HG03565 (cell line): Measurements from ENCODE around the gene TBCCD1.
A peak's percentile ranks its signal among the peaks of the same experiment; 100 is the strongest.
"Not testable (repeated sequence)": the region's sequence is repeated elsewhere in the genome, so short reads cannot be mapped to it uniquely, and the experiment has no call there.

Experiments
- ATAC-seq: cut with Tn5 transposase; IDR thresholded peaks from one replicate; pipeline ENCODE4 v1.9.1; 2021; ENCODE audit warnings: mild to moderate bottlenecking, moderate library complexity; ENCODE audit not compliant: unreplicated experiment

TBCCD1 gene

DNA sequence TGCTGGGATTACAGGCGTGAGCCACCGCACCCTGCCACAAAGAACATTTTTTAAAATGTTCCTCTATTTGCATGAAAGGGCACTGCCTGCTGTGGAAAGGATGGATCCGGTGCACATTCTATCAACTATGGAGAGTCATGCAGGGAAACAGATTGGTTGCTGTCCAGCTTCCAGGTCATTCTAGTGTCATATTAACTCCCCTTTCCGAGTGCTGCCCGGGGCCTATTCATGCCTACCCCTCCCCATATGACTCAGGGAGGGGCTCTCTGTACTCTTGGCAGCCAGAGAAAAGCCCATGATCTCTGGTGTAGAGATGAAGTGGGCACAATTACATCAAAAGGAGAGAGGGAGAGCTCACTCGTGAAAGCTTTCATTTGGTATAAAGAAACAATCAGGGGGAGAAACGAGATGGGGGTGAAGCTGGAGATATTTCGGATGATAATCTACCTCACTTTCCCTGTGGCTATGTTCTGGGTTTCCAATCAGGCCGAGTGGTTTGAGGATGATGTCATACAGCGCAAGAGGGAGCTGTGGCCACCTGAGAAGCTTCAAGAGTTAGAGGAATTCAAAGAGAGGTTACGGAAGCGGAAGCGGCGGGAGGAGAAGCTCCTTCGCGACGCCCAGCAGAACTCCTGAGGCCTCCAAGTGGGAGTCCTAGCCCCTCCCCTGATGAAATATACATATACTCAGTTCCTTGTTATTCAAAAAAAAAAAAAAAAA is 29.6 kb upstream of the TBCCD1 start:
- no peak for ATAC-seq

DNA sequence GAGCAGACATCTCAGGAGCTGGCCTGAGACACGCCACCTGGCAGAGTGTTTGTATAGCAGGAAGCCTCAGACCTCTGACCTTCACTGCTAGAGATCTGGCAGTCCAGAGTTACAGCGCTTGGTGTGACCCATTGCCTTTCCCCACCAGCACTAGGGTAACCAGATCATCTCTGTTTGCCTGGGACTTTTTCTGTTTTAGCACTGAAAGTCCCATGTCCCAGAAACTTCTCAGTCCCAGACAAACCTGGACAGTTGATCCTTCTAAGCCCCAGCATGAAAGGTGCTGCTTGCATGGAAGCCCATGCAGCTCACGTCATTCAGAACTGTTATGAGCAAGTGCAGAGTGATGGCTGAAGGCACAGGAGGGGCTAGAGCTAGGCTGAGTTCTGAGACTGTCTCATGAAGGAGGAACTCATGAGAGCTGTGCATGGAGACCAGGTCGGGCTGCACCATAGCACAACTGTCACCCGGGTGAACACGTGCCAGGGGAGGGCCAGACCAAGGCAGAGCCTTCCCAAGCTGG is 27.5 kb upstream of the TBCCD1 start:
- no peak for ATAC-seq

DNA sequence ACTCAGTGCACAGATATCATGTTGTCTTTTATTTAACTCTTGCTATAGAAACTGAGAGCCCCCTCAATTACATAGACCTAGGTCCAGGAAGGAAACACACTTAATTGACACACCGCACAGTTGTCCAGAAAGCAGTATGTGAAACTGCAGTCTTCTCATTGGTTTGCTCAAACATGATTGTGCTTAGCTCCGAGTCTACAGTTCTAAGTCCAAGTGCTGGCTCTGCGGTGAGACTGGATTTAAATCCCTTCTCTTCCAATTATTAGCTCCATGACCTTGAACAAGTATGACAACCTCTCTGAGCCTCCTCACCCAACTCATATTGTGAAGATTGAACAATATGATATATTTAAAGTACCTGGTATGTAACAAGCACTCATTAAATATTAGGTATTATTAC is 26.7 kb upstream of the TBCCD1 start:
- ATAC-seq: no peak

DNA sequence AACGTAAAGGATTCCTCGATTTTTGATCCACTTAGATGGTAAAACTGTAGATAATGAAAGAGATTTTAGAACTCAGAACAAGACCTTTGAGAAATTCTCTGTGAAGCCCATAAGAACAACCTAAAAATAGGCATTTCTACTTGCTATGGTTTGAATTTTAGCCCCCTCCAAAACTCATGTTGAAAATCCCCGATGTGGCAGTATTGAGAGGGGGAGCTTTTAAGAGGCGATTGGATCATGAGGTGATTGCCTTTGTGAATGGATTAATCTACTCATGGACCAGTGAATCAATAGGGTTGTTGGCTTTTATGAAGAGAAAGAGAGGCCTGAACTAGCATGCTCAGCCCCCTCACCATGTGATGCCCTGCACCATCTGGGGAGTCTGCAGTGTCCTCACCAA is 25.5 kb upstream of the TBCCD1 start:
- no peak for ATAC-seq

DNA sequence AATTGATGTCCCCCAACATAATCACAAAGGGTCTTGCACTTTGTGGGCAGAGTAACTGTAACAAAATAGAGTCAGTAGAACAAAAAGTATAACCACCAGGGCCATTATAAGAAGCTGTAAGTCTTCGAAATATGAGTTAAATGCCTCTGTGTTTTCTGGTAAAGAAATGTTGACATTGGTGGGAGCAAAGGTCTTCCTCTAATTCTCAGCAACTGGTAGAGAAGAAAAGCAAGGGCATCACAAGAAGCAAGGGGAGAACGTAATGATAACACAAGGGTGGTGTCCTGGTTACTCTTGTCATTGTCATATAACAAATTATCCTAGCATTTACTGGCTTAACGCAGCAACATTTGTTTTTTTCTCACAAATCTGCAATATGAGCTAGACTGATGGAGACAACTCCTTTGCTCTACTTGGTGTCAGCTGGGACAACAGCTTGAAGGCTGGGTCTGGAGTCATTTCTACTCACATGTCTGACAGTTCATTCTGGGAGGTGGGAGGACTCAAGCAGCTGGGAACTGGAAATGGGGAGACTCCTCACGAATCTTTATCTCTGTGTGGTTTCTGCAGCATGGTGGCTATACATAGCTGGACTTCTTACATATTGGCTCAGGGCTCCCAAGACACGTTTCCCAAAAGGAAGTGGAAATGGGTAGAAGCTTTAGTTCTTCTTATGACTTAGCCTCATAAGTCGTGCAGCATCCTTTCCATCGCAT is 23.6 kb upstream of the TBCCD1 start:
- no peak for ATAC-seq

DNA sequence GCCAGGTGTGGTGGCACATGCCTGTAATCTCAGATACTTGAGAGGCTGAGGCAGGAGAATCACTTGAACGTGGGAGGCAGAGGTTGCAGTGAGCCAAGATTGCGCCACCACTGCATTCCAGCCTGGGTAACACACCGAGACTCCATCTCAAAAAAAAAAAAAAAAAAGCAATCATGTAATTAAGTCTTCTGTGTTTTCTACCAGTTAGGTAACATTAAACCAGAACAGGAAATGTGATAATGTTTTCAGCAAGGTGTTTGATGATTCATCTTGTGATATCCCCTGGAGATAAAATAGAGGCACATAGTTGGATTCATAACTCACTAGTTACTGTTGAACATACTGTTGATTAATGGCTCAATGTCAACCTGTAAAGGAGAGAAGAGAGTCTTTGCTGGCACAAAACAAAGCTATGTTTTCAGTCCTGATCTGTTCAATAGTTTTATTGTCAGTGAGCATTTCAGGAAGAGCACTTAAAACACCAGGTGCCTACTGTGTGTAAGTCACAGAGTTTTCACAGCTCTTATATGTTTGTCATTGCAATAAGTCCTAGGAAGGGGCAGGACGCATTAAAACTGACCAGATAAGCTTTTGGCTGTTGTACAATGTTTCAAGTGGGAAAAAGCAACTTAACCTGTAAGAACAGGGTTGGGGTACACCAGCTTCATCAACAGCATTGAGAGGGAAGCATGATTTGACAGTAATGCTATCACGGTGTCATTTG is 22.9 kb upstream of the TBCCD1 start:
- ATAC-seq: no peak

DNA sequence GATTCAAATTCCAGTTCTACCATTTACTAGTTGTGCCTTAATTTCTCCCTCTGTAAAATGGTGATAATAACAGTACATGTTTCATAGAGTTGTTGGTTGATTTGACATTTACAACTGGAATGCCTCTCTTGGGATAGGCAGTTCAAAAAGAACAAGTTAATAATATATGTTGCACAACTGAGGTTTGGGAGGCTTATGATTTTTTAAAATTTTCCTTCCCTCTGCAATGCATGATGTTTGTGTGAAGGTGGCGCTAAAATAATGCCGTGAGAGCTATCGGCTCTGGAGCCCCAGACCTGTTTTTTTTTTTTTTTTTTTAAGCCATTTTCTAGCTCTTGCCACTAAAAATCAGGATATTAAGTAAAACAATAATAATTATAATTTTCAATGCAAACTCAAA is 22.0 kb upstream of the TBCCD1 start:
- ATAC-seq: no peak

DNA sequence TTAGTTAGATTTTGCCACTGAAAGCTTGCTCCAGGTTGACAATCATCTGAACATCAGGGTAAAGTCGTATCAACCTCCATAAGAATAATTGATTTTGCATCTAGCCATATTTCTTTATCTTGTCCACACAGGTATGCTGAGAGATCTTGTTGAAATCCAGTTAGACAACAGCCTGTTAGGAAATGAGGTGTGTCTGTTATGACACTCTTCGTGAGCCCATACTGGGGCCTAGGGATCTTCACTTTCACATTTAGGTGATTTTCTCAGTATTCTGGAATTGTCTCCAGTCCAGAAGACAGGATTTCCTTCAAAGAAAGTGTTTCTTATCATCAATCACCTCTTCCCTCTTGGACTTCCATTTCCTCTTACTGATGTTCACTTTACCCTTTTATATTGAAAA is 21.5 kb upstream of the TBCCD1 start:
- ATAC-seq: no peak

DNA sequence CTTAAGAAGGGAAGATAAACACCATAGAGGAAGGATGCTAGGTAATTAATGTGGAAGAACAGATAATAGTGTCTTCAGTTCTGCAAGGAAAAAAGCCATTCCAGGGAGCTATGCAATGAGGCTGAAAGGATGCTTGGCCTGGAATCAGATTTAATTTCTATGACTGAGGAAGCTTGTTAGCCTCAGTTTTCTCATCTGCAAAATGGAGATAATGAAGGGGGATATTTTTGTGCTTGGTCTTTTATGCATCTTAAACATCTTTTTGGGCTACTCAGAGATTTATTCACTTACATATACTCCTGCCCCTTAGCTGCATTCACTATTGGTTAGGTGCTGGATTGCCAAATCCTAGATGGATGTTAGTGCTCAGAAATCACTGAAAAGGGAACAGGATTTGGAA is 20.0 kb upstream of the TBCCD1 start:
- ATAC-seq: no peak

DNA sequence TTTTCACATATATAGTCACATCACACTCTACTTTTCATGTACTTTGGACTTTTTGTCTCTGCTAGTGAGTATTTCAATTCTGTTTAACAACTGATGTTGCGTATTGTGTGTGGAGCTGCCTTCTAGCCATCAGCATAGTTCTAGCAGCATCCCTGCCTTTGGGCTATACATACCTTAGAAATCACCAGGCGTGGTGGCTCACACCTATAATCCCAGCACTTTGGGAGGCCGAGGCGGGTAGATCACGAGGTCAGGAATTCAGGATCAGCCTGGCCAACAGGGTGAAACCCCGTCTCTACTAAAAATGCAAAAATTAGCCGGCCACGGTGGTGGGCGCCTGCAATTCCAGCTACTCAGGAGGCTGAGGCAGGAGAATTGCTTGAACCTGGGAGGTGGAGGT is 19.1 kb upstream of the TBCCD1 start:
- not testable (repeated sequence) for ATAC-seq

DNA sequence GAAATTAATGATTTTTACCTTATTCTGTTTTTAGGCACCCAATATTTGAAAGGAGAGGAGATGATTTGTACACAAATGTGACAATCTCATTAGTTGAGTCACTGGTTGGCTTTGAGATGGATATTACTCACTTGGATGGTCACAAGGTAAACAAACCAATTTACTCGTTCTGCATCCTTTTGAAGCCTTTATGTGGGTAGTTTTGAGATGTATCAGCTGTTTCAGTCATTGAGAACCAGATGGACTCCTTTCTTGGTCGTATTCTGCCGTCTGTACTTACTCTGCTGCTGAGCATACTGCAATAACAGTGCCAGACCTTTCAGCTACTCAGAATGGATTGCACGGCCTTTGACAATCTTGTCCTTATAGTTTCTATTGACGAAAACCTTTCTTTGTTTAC is 16.7 kb upstream of the TBCCD1 start:
- no peak for ATAC-seq

DNA sequence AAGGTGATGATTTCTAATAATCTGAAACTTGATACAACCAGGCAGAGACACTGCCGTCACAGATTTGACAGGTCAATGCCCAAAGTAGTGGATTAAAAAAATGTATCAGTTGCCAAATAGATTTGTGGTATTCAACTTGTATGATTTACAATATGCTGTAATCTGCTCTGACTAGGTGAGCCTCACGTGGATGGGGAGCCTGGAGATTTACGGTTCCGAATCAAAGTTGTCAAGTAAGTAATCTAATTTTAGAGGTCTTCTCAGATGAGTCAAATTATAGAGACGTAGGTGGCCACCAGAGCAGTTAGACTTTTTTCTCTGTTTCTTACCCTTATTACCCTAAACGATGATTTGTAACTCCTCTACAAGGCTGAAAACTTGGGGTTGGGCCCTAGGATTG is 15.4 kb upstream of the TBCCD1 start:
- no peak for ATAC-seq

DNA sequence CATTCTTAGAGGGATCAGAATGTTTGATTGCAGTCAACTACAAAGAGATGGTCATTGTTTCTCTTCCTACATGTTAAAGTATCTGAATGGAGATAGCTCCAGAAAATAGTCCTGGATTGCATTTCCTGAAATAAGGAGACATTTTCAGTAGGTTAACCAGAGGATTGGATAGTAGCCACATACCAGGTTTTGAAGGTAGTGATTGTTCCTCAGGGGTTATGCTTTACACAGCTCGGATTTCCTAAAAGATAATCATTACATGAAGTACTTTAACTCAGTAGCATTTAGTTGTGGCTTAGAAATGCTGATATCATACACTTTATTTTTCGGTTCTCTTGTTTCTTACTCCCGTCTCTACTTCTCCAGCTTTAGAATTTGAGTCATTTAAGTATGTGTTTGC is 13.6 kb upstream of the TBCCD1 start:
- no peak for ATAC-seq

DNA sequence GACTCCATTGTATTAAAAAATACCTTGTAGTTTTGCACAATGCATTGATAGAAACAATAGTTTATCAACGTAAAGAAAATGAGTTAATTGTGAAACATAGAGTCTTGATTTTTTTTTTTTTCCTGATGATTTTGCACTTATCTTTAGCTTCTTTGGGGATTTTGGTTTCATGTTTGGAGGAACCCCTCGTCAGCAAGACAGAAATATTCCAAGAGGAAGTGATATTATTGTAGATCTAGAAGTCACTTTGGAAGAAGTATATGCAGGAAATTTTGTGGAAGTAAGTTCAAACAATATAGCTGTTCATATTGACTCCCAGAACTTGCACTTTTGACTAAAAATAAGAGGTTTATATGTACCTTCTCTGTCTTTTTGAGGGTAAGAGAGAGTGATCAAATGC is 10.4 kb upstream of the TBCCD1 start:
- ATAC-seq: no peak

DNA sequence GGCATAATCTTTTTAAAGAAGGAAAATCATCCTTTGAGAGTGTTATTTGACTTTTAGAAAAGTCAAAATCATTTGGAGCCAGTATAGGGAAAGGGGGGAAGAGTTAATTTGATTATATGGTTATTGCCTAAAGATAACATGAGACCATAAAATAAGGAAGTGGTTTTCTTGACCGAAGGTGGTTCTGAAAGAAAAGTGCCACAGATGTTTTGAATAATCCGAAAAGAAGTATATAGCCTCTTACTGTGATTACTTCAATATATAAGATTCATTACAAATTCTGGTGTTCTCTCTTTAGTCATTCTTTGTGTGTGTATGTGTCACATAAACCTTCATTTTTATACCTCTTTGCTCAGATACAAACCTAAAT is 4.5 kb upstream of the TBCCD1 start:
- no peak for ATAC-seq

DNA sequence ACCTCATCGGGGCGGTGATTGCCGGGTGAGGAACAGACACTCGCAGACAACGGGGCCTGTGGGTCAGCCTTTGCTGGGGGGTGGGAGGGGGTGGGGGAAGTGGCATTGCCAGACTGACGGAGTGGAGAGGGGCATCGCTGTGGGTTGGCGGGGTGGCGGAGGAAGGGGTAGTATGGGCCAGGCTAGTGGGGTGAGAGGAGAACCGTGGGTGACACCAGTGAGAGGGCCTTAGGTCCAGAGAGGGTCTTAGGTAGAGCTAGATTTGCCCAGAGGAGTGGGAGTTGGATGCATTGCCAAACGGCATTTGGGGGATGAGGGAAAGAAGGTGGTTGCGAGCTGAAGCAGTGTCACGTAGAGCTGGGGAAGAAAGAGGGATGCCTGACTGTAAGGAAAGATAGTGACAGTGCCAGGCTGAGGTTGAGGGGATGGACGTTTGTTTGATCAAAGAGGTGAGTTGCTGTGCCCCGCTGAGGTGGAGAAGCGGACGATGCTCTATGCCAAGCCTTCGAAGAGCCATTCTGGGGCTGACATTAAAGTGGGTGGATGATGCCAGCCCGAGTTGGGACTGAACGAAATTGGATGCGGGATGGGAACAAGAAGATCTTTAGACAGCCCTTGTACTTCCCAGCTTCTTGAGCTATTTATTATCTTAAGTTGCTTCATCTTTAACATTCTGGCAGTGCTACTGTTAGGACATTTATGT is 4.0 kb upstream of the TBCCD1 start:
- no peak for ATAC-seq

DNA sequence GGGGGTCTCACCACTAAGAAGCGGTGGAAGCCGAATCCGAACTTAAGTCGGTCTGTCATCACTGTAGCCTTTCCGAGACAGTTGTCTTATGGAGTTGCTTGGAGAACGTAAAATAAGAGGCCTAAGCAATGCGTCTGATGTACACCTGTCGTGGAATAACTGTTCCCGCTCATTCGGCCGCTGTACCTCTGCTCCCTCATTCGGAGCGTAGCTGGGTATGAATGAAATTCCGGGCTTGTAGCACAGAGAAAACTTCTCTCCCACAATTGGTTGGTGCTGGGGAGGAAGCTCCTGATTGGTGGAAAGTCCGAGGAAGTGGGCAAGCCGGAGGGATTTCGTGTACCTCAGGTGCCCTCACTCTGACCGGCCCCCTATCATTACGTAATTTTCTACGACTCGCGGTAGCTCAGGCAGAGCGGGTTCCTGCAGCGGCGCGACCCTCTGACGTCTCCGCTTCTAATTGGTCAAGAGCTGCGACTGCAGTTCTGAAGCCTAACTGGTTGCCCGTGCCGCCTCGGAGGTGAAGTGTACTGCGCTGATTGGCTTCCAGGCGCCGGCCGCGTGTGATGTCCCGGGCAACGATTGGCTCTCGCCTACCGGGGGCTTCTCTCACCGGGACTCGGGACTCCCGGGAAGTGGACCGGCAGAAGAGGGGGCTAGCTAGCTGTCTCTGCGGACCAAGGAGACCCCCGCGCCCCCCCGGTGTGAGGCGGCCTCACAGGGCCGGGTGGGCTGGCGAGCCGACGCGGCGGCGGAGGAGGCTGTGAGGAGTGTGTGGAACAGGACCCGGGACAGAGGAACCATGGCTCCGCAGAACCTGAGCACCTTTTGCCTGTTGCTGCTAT is 3.2 kb upstream of the TBCCD1 start, which contains the start of gene DNAJB11:
DNAJB11 (plus strand) TSS at position 625 of the 845 bp plus-strand sequence; CDS start at position 803, 178 bp downstream.
- ATAC-seq: peak; percentile 83

DNA sequence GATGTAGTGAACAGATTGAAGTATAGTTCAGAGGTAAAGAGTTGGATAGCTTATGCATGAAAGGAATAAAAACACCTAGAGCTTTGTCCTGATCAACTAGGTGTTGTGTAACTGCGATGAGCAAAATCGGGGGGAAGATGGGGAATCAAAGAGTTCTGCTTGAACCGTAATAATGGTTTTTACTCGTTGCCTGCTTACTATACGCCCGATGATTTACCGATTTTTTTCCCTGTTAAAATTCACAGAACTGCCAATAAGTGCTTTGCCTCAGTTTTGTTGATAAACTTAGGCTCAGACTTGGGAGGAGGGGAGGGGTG is 2.6 kb upstream of the TBCCD1 start:
- no peak for ATAC-seq

DNA sequence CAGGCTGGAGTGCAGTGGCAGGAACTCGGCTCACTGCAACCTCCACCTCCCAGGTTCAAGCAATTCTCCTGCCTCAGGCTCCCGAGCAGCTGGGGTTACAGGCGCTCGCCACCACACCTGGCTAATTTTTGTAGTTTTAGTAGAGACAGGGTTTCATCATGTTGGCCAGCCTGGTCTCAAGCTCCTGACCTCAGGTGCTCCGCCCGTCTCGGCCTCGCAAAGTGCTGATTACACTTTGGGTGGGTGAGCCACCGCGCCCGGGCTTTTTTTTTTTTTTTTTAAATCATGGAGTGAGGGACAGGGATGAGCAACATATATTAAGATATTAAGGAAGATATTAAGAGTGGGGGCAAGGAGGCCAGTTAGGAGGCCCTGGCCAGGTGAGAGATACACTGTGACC is 2.2 kb upstream of the TBCCD1 start:
- ATAC-seq: not testable (repeated sequence)

DNA sequence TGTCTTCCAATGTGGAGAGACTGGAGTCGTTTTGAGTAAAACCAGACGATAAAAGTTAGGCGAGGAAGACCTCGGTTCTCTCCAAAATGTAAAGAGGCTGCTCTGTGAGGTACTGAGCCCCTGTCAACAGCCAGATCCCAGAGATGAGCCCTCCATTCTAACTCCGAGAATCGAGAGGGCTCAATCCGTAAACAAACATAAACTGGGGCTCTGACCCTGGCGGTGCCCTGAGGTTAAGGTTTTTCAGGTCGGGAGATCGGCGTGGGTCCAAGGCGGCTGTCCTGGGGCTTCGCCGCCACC is 417 bp downstream of the TBCCD1 start:
- ATAC-seq: no peak

DNA sequence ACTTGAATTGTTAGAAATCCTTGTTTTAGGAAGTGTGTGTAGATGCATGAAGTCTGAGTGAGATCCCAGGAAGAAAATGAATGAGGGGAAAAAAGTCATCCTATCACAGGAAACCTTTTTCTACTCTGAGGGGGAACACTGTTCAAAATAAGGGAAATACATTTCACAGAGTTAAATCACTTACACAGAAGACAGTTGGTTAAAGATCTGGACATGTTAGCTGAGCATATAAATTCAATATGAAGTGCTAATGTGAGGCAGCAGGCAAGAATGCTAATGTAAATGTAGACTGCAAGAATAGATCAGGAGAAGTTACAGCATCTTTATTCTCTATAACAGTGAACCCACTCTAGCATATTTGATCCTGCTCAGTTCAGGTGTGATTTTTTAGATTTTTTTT is 2.6 kb downstream of the TBCCD1 start:
- ATAC-seq: no peak
